ENCODE measurements around the gene ERG.

The ERG gene

GRCh38 chr21:38499296-38499695 is 1.0 kb upstream of the ERG start:
- no peak for DNase-seq (ENCODE audit: low read depth in 2 of 2)

GRCh38 chr21:38496224-38496623 is 2.1 kb downstream of the ERG start:
- DNase-seq (ENCODE audit: low read depth in 2 of 2), result no peak

- no peak for DNase-seq (ENCODE audit: low read depth in 2 of 2)
Observed at GRCh38 chr21:38495696-38496095, 2.6 kb downstream of the ERG start.

GRCh38 chr21:38495242-38495641 is 3.0 kb downstream of the ERG start:
- DNase-seq (ENCODE audit: low read depth in 2 of 2), result no peak

- no peak for DNase-seq (ENCODE audit: low read depth in 2 of 2)
Observed at GRCh38 chr21:38494703-38495102, 3.6 kb downstream of the ERG start.

GRCh38 chr21:38494251-38494642 is 4.0 kb downstream of the ERG start:
- DNase-seq (ENCODE audit: low read depth in 2 of 2), result no peak

GRCh38 chr21:38493549-38494250 is 4.6 kb downstream of the ERG start:
- DNase-seq (ENCODE audit: low read depth in 2 of 2), result no peak

GRCh38 chr21:38492007-38492406 is 6.3 kb downstream of the ERG start:
- no peak for DNase-seq (ENCODE audit: low read depth in 2 of 2)

GRCh38 chr21:38491536-38491935 is 6.7 kb downstream of the ERG start:
- no peak for DNase-seq (ENCODE audit: low read depth in 2 of 2)

GRCh38 chr21:38490411-38491020 is 7.8 kb downstream of the ERG start:
- no peak for DNase-seq (ENCODE audit: low read depth in 2 of 2)

- DNase-seq (ENCODE audit: low read depth in 2 of 2), result no peak
Observed at GRCh38 chr21:38489729-38490128, 8.5 kb downstream of the ERG start.

- no peak for DNase-seq (ENCODE audit: low read depth in 2 of 2)
Observed at GRCh38 chr21:38489271-38489652, 9.0 kb downstream of the ERG start.

GRCh38 chr21:38488640-38489270 is 9.5 kb downstream of the ERG start:
- no peak for DNase-seq (ENCODE audit: low read depth in 2 of 2)

GRCh38 chr21:38487901-38488639 is 10.2 kb downstream of the ERG start:
- DNase-seq (ENCODE audit: low read depth in 2 of 2), result no peak

- no peak for DNase-seq (ENCODE audit: low read depth in 2 of 2)
Observed at GRCh38 chr21:38486706-38487105, 11.6 kb downstream of the ERG start.

GRCh38 chr21:38486221-38486620 is 12.1 kb downstream of the ERG start:
- DNase-seq (ENCODE audit: low read depth in 2 of 2), result no peak

- no peak for DNase-seq (ENCODE audit: low read depth in 2 of 2)
Observed at GRCh38 chr21:38479641-38480525, 18.4 kb downstream of the ERG start.

- DNase-seq (ENCODE audit: low read depth in 2 of 2), result no peak
Observed at GRCh38 chr21:38478782-38479181, 19.5 kb downstream of the ERG start.

GRCh38 chr21:38477226-38477625 is 21.1 kb downstream of the ERG start:
- DNase-seq (ENCODE audit: low read depth in 2 of 2), result no peak

GRCh38 chr21:38476385-38476784 is 21.9 kb downstream of the ERG start:
- DNase-seq (ENCODE audit: low read depth in 2 of 2), result no peak

- DNase-seq (ENCODE audit: low read depth in 2 of 2), result no peak
Observed at GRCh38 chr21:38475519-38475918, 22.8 kb downstream of the ERG start.

GRCh38 chr21:38474796-38475195 is 23.5 kb downstream of the ERG start:
- no peak for DNase-seq (ENCODE audit: low read depth in 2 of 2)
